Left lung (tissue), 14 donors: ENCODE measurements around the gene TAS2R8. TPM values are rescaled to one million over a fixed set of nuclear protein-coding genes. Genes with fewer than 3 reads are reported as not detected.
A peak's percentile ranks its signal among the peaks of the same experiment; 100 is the strongest.

Experiments used
- ATAC-seq: fragments of 200-7000 bp; cut with Tn5 transposase; one replicate; pipeline ENCODE4 v1.9.1; 2020; ENCODE audit warnings: moderate library complexity
- DNase-seq, 4 donors: peaks; one replicate each; pipeline ENCODE4 v3.0.0-alpha.2; 2013 to 2020
- H3K27ac ChIP-seq, 2 donors: fragments of 200-600 bp; sonication (generic) in 1 of 2; one replicate each; pipeline versions ENCODE4 v1.5.0 to v1.8.0; 2020 to 2021
- H3K27me3 ChIP-seq, 2 donors: fragments of 200-600 bp; sonication (generic) in 1 of 2; one replicate each; pipeline versions ENCODE4 v1.5.0 to v1.8.0; 2020 to 2021
- H3K36me3 ChIP-seq, 2 donors: fragments of 200-600 bp; sonication (generic) in 1 of 2; one replicate each; pipeline versions ENCODE4 v1.5.0 to v1.8.0; 2020 to 2021
- H3K4me1 ChIP-seq, 2 donors: fragments of 200-600 bp; one replicate each; pipeline ENCODE4 v1.8.0; 2021
- H3K4me3 ChIP-seq, 2 donors: fragments of 200-600 bp; sonication (generic) in 1 of 2; one replicate each; pipeline versions ENCODE4 v1.5.0 to v1.8.0; 2020 to 2021; ENCODE audit warnings: mild to moderate bottlenecking in 1 of 2
- H3K9me3 ChIP-seq, 2 donors: fragments of 200-600 bp; sonication (generic) in 1 of 2; one replicate each; pipeline versions ENCODE4 v1.5.0 to v1.8.0; 2020 to 2021
- CTCF ChIP-seq, 2 donors: fragments of 200-600 bp; sonication (generic) in 1 of 2; IDR thresholded peaks; one replicate each; pipeline versions ENCODE4 v1.5.0 to v1.8.0; 2021; ENCODE audit warnings: antibody characterized with exemption in 2 of 2
- intact Hi-C, 2 donors: fragments of 100-400 bp; cut with DNase I; formaldehyde crosslinking; loops; one replicate each; pipeline versions ENCODE4 v1.11.2 to v1.14.2; 2022
- long read RNA-seq, 12 donors: library from polyadenylated mRNA in 2 of 12; unstranded in 2 of 12; transcript quantifications; one replicate each; pipeline ENCODE4 v2.0.0 and lab custom pipeline, GENCODE V29; 2019 to 2026
- polyA plus RNA-seq, 6 donors: library from polyadenylated mRNA; unstranded; fragments of 120-200 nt; gene quantifications; one replicate each; pipeline ENCODE4 v1.2.1, GENCODE V29; 2013; ENCODE audit not compliant: insufficient read length in 6 of 6
- total RNA-seq, 2 donors: library from RNA; stranded (reverse); fragmentation: NEBNext Ultra II Directional; extraction: Animal tissue kit (Norgen Biotek cat#: 25700); gene quantifications; one replicate each; pipeline ENCODE4 v1.2.1, GENCODE V29; 2021
- donor health status: DM: no; HTN: yes; CAD: no.
- donor health status: DM: no; HTN: no; CAD: no.

The TAS2R8 gene
- total RNA-seq (not detected), polyA plus RNA-seq (not detected)
- long read RNA-seq, donor 1: 0 reads
- long read RNA-seq, donor 2: 0 reads
- long read RNA-seq, donor 3: 0 reads
- long read RNA-seq, donor 4: 0 reads
- long read RNA-seq, donor 5: 0 reads
- long read RNA-seq, donor 6: 0 reads
- long read RNA-seq, donor 7: 0 reads
- long read RNA-seq, donor 8: 0 reads
- long read RNA-seq, donor 9: 0 reads
- long read RNA-seq, donor 10: 0 reads
- long read RNA-seq, donor 11: 0 reads
- long read RNA-seq, donor 12: 0 reads

GRCh38 chr12:10807186-10807585, at the start of gene TAS2R8:
TAS2R8 (minus strand) TSS chr12:10807286; CDS start chr12:10806980, 306 bp downstream.
- intact Hi-C loops: no loop called here
- TF ChIP-seq CTCF (IDR thresholded peaks at IDR 0.05): no peak
- no peak for ATAC-seq

GRCh38 chr12:10855807-10856206, 48.7 kb upstream of the TAS2R8 start:
- TF ChIP-seq CTCF (IDR thresholded peaks at IDR 0.05): no peak
- ATAC-seq: no peak
- no peaks in the 10 kb centered on the region for H3K27me3 ChIP-seq
- H3K4me3 ChIP-seq: no peak overlapping the region
- H3K4me1 ChIP-seq: no peaks in the 10 kb centered on the region
- H3K27ac ChIP-seq: no peak overlapping the region
- DNase-seq: no peak
- H3K9me3 ChIP-seq: peaks cover 0 to 37% of the 10 kb centered on the region in 2 donors
- H3K36me3 ChIP-seq: peaks cover 0 to 18% of the 10 kb centered on the region in 2 donors
- intact Hi-C loops: no loop called here

More at GRCh38 chr12:10807186-10807585, at the start of gene TAS2R8:
- Histone ChIP-seq H3K9me3 (no peaks in the 10 kb centered on the region), H3K27ac (no peak within 1 kb of the TSS), H3K4me3 (no peak within 1 kb of the TSS), H3K27me3 (no peaks in the 10 kb centered on the region), H3K36me3 (no peaks in the 10 kb centered on the region), H3K4me1 (no peaks in the 10 kb centered on the region)
- DNase-seq: no peak

GRCh38 chr12:10853776-10854175, 46.7 kb upstream of the TAS2R8 start:
- TF ChIP-seq CTCF (IDR thresholded peaks at IDR 0.05): no peak
- intact Hi-C loops: no loop called here
- H3K36me3 ChIP-seq: peaks cover 0 to 18% of the 10 kb centered on the region in 2 donors
- no peak overlapping the region for H3K4me3 ChIP-seq
- ATAC-seq (no peak), DNase-seq (peak in 1 of 4 donors; percentile 40)
- no peaks in the 10 kb centered on the region for H3K4me1 ChIP-seq
- no peaks in the 10 kb centered on the region for H3K27me3 ChIP-seq
- no peak overlapping the region for H3K27ac ChIP-seq
- H3K9me3 ChIP-seq: peaks cover 0 to 28% of the 10 kb centered on the region in 2 donors

GRCh38 chr12:10851243-10851858, 44.3 kb upstream of the TAS2R8 start:
- no peaks in the 10 kb centered on the region for H3K4me1 ChIP-seq
- TF ChIP-seq CTCF (IDR thresholded peaks at IDR 0.05): no peak
- peaks cover 0 to 9% of the 10 kb centered on the region in 2 donors for H3K36me3 ChIP-seq
- H3K27ac ChIP-seq: no peak overlapping the region
- ATAC-seq (no peak), DNase-seq (no peak)
- no peaks in the 10 kb centered on the region for H3K27me3 ChIP-seq
- intact Hi-C loops: no loop called here
- no peak overlapping the region for H3K4me3 ChIP-seq
- H3K9me3 ChIP-seq: peaks cover 0 to 8% of the 10 kb centered on the region in 2 donors

- intact Hi-C loops: no loop called here
- ATAC-seq (no peak), DNase-seq (no peak)
- no peak for TF ChIP-seq CTCF (IDR thresholded peaks at IDR 0.05)
- no peaks in the 10 kb centered on the region for H3K27me3 ChIP-seq
- no peak within 1 kb of the TSS for H3K4me3 ChIP-seq
- no peaks in the 10 kb centered on the region for H3K36me3 ChIP-seq
- no peak within 1 kb of the TSS for H3K27ac ChIP-seq
- H3K9me3 ChIP-seq: no peaks in the 10 kb centered on the region
- H3K4me1 ChIP-seq: no peaks in the 10 kb centered on the region
These were observed 42.4 kb upstream of the TAS2R8 start, which contains the start of gene PRR4 for GRCh38 chr12:10849425-10849878. PRR4 (minus strand) TSS chr12:10849475; CDS start chr12:10849437, 38 bp downstream.
